ENCODE measurements around the gene NBPF3.

DNA sequence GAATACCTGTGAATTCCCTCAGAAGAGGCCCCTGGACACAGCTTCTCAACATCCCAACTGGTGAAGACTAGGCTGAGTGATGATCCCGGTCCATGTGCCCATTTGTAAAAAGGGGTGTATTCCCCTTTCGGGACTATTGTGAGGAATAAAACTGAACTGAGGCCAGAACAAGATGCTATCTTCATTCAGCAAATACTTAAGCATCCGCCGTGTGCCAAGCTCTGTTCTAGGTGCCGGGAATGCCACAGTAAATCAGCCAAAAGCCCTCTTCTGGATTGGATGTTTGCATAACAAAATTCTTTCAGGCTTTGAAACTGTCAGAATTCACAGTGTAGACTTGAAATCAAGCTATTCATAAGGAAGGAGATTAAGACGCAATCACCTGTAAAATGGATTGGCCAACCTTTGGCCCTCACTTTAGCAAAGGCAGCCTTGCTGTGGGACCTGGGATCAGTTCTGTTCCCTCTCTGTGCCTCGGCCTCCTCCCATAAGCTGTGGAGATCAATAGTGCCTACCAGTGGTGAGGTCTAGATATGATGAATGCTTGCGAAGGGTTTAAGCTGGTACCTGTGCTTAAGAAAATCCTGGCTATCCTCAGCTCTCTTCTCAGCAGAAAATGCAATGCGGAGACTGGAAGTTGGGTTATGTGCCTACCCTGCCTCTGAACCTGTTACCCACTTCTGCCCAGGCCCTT is 71.1 kb downstream of the NBPF3 start:
- TF ChIP-seq POLR2AphosphoS5 (IDR thresholded peaks at IDR 0.05; ENCODE audit: low read depth, low read length) (no peak), TAF1 (IDR thresholded peaks at IDR 0.05; ENCODE audit: borderline replicate concordance, insufficient read depth, low read length) (no peak), SIN3A (IDR thresholded peaks at IDR 0.05; ENCODE audit: borderline replicate concordance, insufficient read depth, low read length) (no peak)
- TF ChIP-seq, protein P1, sequence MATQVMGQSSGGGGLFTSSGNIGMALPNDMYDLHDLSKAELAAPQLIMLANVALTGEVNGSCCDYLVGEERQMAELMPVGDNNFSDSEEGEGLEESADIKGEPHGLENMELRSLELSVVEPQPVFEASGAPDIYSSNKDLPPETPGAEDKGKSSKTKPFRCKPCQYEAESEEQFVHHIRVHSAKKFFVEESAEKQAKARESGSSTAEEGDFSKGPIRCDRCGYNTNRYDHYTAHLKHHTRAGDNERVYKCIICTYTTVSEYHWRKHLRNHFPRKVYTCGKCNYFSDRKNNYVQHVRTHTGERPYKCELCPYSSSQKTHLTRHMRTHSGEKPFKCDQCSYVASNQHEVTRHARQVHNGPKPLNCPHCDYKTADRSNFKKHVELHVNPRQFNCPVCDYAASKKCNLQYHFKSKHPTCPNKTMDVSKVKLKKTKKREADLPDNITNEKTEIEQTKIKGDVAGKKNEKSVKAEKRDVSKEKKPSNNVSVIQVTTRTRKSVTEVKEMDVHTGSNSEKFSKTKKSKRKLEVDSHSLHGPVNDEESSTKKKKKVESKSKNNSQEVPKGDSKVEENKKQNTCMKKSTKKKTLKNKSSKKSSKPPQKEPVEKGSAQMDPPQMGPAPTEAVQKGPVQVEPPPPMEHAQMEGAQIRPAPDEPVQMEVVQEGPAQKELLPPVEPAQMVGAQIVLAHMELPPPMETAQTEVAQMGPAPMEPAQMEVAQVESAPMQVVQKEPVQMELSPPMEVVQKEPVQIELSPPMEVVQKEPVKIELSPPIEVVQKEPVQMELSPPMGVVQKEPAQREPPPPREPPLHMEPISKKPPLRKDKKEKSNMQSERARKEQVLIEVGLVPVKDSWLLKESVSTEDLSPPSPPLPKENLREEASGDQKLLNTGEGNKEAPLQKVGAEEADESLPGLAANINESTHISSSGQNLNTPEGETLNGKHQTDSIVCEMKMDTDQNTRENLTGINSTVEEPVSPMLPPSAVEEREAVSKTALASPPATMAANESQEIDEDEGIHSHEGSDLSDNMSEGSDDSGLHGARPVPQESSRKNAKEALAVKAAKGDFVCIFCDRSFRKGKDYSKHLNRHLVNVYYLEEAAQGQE (IDR thresholded peaks at IDR 0.05; ENCODE audit: insufficient read depth in 1 of 2, low read depth in 2 of 2, low read length in 2 of 2), result no peak

Measured in PFSK-1 (cell line).